CD4-positive, CD25-positive, alpha-beta regulatory T cell (primary cell): ENCODE data around the gene TDRD12. TPM values are rescaled to one million over a fixed set of nuclear protein-coding genes. Genes with fewer than 3 reads are reported as not detected.
A peak's percentile ranks its signal among the peaks of the same experiment; 100 is the strongest.
"Not testable (repeated sequence)": the region's sequence is repeated elsewhere in the genome, so short reads cannot be mapped to it uniquely, and the experiment has no call there.

Experiments
- ATAC-seq, 2 donors: fragments of 150-1000 bp; cut with Tn5 transposase; one replicate each; pipeline ENCODE4 v1.10.0; 2021; ENCODE audit warnings: low read depth in 2 of 2, moderate number of reproducible peaks in 2 of 2, moderate library complexity in 1 of 2
- DNase-seq, 3 donors: peaks; one replicate each; pipeline versions ENCODE4 v3.0.0 to v3.0.0-alpha.2; 2012 to 2022; ENCODE audit warnings: mixed read lengths in 1 of 3
- H3K27ac ChIP-seq: one replicate; pipeline ENCODE4 v1.7.0; 2013; ENCODE audit warnings: mild to moderate bottlenecking, low read length; ENCODE audit not compliant: insufficient read depth, poor library complexity, severe bottlenecking
- H3K27me3 ChIP-seq: one replicate; pipeline ENCODE4 v1.7.0; 2013; ENCODE audit warnings: low read length; ENCODE audit not compliant: control insufficient read depth, insufficient read depth
- H3K36me3 ChIP-seq: one replicate; pipeline ENCODE4 v1.7.0; 2013; ENCODE audit warnings: mild to moderate bottlenecking, low read length, moderate library complexity; ENCODE audit not compliant: control insufficient read depth, insufficient read depth
- H3K4me1 ChIP-seq: 2 replicates; pipeline ENCODE4 v1.7.0; 2013; ENCODE audit warnings: mild to moderate bottlenecking, low read length; ENCODE audit not compliant: insufficient read depth, control insufficient read depth, poor library complexity, severe bottlenecking
- H3K4me3 ChIP-seq: one replicate; pipeline ENCODE4 v1.7.0; 2013; ENCODE audit warnings: low read depth, mild to moderate bottlenecking, low read length, moderate library complexity
- H3K9me3 ChIP-seq, 2 experiments: 1 replicate in 1 of 2; 2 replicates in 1 of 2; pipeline ENCODE4 v1.7.0; 2013; ENCODE audit warnings: low read length in 2 of 2, mild to moderate bottlenecking in 1 of 2, moderate library complexity in 1 of 2; ENCODE audit not compliant: control insufficient read depth in 2 of 2
- H3K27ac Mint-ChIP-seq, 3 donors: one replicate each; pipeline ENCODE4 v1.8.0; 2020 to 2022; ENCODE audit warnings: mild to moderate bottlenecking in 3 of 3, mixed read lengths in 3 of 3, moderate library complexity in 2 of 3
- H3K27me3 Mint-ChIP-seq: one replicate; pipeline ENCODE4 v1.8.0; 2022; ENCODE audit warnings: mild to moderate bottlenecking, mixed read lengths
- H3K36me3 Mint-ChIP-seq: one replicate; pipeline ENCODE4 v1.8.0; 2020; ENCODE audit warnings: mixed read lengths
- H3K4me1 Mint-ChIP-seq, 4 donors: one replicate each; pipeline ENCODE4 v1.8.0; 2020 to 2022; ENCODE audit warnings: mixed read lengths in 4 of 4, mild to moderate bottlenecking in 1 of 4
- H3K4me3 Mint-ChIP-seq, 4 donors: one replicate each; pipeline ENCODE4 v1.8.0; 2020 to 2022; ENCODE audit warnings: mild to moderate bottlenecking in 4 of 4, mixed read lengths in 4 of 4, moderate library complexity in 3 of 4
- H3K9me3 Mint-ChIP-seq, 7 donors: one replicate each; pipeline ENCODE4 v1.8.0; 2020 to 2022; ENCODE audit warnings: mixed read lengths in 7 of 7, mild to moderate bottlenecking in 3 of 7, moderate library complexity in 2 of 7
- polyA plus RNA-seq, 4 donors: library from polyadenylated mRNA; unstranded; fragments of 300-500 nt; fragmentation: Illumina TruSeq; gene quantifications; one replicate each; pipeline ENCODE4 v1.2.3, GENCODE V29; 2021
- total RNA-seq: library from RNA; stranded (reverse); gene quantifications from one replicate; pipeline ENCODE4 v1.2.3, GENCODE V29; 2022

The TDRD12 gene
- total and polyA plus RNA-seq, 5 donors from 2014 or later = 0.35 to 1.00 (median 0.45) TPM; not detected in 1

DNA sequence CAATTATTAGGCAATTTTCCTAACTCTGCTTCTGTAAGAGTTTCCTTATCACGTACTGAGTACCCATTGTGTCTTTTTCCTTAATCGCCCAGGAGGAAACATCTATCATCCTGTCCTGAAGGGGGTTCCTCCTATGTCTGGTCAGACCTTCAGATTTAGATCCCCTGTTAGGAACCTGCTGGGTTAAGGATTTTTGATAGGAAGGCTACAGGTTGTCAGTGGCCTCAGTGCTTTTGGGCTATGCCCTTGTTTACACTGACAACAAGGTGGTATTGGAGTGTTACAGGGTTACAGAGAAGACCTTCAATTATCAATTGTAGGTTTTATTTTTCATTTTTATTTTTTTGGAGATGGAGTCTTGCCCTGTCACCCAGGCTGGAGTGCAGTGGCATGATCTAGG is 24.7 kb upstream of the TDRD12 start:
- Histone ChIP-seq H3K4me1 (peaks cover 34% of the 10 kb centered on the region), H3K36me3 (peaks cover 22% of the 10 kb centered on the region), H3K4me3 (peak overlapping the region; percentile 62)
- H3K9me3 Mint-ChIP-seq, H3K9me3 ChIP-seq, H3K27me3 Mint-ChIP-seq, H3K27me3 ChIP-seq, ATAC-seq, H3K27ac ChIP-seq, DNase-seq: not testable (repeated sequence)
- Mint-ChIP-seq H3K4me1 (peaks cover 36 to 74% (median 64%) of the 10 kb centered on the region in 4 donors), H3K27ac (peak overlapping the region in 1 of 3 donors; percentile 89), H3K4me3 (peak overlapping the region; percentile 93 to 98 (median 96)), H3K36me3 (peaks cover 37% of the 10 kb centered on the region)

DNA sequence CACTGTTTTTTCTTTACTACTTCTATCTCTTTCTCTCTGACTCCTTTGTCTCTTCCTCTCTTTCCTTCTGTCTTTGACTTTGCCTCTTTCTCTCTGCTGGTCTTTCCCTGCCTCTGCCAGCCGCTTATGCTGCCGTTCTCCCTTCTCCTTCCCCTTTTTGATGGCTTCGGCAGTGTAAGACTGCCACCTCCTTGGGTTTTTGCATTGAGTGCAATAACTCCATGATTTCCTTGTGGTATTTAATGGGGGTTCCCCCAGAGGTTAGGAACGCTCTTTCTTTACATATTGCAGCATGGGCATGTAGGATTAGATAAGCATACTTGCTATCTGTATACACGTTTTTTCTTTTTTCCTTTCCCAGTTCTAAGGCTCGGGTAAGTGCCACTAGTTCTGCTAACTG is 24.1 kb upstream of the TDRD12 start:
- H3K9me3 Mint-ChIP-seq, ATAC-seq, H3K27me3 Mint-ChIP-seq, H3K27me3 ChIP-seq, H3K27ac ChIP-seq, H3K9me3 ChIP-seq, H3K4me3 ChIP-seq, DNase-seq: not testable (repeated sequence)
- H3K27ac Mint-ChIP-seq = peak overlapping the region in 2 of 3 donors; percentile 12 to 83
- Histone ChIP-seq H3K36me3 (peaks cover 23% of the 10 kb centered on the region), H3K4me1 (peaks cover 34% of the 10 kb centered on the region)
- H3K4me1 Mint-ChIP-seq = peaks cover 36 to 79% (median 64%) of the 10 kb centered on the region in 4 donors
- peak overlapping the region; percentile 43 to 85 (median 64) for H3K4me3 Mint-ChIP-seq
- H3K36me3 Mint-ChIP-seq = peaks cover 38% of the 10 kb centered on the region

DNA sequence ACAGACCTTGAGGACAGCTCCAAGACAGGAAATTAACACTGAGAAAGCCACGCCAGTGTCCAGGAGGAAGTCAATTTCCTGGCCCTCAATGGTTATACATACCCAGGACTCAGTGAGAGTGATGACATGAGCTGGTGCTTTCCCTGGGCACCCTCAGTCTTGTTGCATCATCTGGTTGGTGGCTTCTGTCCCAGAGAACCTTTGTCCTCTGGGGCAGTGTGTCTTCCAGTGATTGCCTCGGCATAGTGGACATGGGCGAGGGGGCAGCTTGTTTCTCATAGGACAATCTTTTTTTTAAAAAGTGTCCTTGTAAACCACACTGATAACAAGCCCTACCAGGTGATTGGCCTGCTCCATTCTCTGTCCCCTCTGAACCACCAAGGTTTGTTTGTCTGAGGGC is 22.8 kb upstream of the TDRD12 start:
- peaks cover 43% of the 10 kb centered on the region for H3K36me3 Mint-ChIP-seq
- H3K27me3 ChIP-seq, H3K9me3 Mint-ChIP-seq, H3K27me3 Mint-ChIP-seq, H3K9me3 ChIP-seq, H3K27ac ChIP-seq, DNase-seq, ATAC-seq, H3K27ac Mint-ChIP-seq, H3K4me3 ChIP-seq: not testable (repeated sequence)
- peak overlapping the region in 1 of 4 donors; percentile 51 for H3K4me3 Mint-ChIP-seq
- H3K4me1 Mint-ChIP-seq = peaks cover 36 to 77% (median 63%) of the 10 kb centered on the region in 4 donors
- Histone ChIP-seq H3K4me1 (peaks cover 27% of the 10 kb centered on the region), H3K36me3 (peaks cover 29% of the 10 kb centered on the region)

DNA sequence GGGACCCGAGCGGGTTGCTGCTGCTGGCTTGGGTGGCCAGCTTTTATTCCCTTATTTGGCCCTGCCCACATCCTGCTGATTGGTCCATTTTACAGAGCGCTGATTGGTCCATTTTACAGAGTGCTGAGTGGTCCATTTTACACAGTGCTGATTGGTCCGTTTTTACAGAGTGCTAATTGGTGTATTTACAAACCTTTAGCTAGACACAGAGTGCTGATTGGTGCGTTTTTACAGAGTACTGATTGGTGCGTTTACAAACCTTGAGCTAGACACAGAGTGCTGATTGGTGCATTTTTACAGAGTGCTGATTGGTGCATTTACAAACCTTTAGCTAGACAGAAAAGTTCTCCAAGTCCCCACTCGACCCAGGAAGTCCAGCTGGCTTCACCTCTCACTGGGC is 19.4 kb upstream of the TDRD12 start:
- not testable (repeated sequence) for H3K27me3 Mint-ChIP-seq, H3K27ac ChIP-seq, H3K27me3 ChIP-seq, H3K4me1 ChIP-seq, H3K4me3 ChIP-seq, H3K4me3 Mint-ChIP-seq, ATAC-seq, DNase-seq
- Mint-ChIP-seq H3K9me3 (peaks cover 0 to 11% (median 4%) of the 10 kb centered on the region in 7 donors), H3K27ac (peak overlapping the region in 1 of 3 donors; percentile 45), H3K36me3 (peaks cover 63% of the 10 kb centered on the region), H3K4me1 (peaks cover 18 to 58% (median 48%) of the 10 kb centered on the region in 4 donors)
- Histone ChIP-seq H3K9me3 (peaks cover 7 to 15% of the 10 kb centered on the region in 2 experiments), H3K36me3 (peaks cover 45% of the 10 kb centered on the region)

DNA sequence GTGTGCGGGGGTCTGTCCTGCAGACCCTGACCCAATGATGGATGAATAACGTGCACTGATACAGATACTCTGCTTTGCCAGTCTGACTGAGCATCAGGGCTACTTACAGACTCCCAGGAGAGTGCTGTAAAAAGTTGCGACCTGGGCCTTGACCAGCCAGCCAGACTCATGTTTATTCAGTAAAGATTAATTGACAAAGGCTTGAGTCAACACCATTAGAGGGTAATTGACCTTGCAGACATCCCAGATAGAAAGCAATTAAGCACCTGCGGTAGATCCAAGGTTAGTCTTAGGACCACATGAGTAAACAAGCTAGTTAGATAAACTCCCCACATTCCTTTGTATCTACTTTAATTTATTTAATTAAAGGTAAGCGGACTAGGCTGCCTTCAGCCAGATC is 17.6 kb upstream of the TDRD12 start:
- Histone ChIP-seq H3K4me1 (no peaks in the 10 kb centered on the region), H3K27me3 (no peaks in the 10 kb centered on the region), H3K36me3 (peaks cover 36% of the 10 kb centered on the region), H3K27ac (no peak overlapping the region), H3K4me3 (no peak overlapping the region), H3K9me3 (peaks cover 7 to 15% of the 10 kb centered on the region in 2 experiments)
- H3K36me3 Mint-ChIP-seq = peaks cover 52% of the 10 kb centered on the region
- H3K4me1 Mint-ChIP-seq = peaks cover 10 to 46% (median 40%) of the 10 kb centered on the region in 4 donors
- no peak for ATAC-seq
- peaks cover 0 to 11% (median 4%) of the 10 kb centered on the region in 7 donors for H3K9me3 Mint-ChIP-seq
- no peak overlapping the region for H3K27ac Mint-ChIP-seq
- H3K27me3 Mint-ChIP-seq = no peaks in the 10 kb centered on the region
- no peak overlapping the region for H3K4me3 Mint-ChIP-seq
- DNase-seq = no peak

DNA sequence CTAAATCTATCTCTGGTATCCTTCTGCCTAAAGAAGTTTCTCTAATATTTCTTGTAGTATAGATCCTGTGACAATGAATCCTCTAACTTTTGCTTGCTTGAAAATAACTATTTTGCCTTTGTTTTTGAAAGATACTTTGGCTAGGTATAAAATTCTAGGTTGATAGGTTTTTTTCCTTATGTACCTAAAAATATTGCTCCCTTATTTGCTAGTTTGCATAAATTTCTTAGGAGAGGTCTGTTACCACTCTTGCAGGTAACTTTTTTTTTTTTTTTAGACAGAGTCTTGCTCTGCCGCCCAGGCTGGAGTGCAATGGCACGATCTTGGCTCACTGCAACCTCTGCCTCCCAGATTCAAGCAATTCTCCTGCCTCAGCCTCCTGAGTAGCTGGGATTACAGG is 15.6 kb upstream of the TDRD12 start:
- H3K4me1 Mint-ChIP-seq = peaks cover 5 to 46% (median 39%) of the 10 kb centered on the region in 4 donors
- not testable (repeated sequence) for H3K27ac Mint-ChIP-seq, ATAC-seq, H3K27ac ChIP-seq, H3K4me1 ChIP-seq, H3K27me3 Mint-ChIP-seq, DNase-seq, H3K4me3 ChIP-seq, H3K27me3 ChIP-seq
- Histone ChIP-seq H3K36me3 (peaks cover 34% of the 10 kb centered on the region), H3K9me3 (peaks cover 7 to 15% of the 10 kb centered on the region in 2 experiments)
- H3K9me3 Mint-ChIP-seq = peaks cover 0 to 11% (median 4%) of the 10 kb centered on the region in 7 donors
- peaks cover 35% of the 10 kb centered on the region for H3K36me3 Mint-ChIP-seq
- peak overlapping the region in 1 of 4 donors; percentile 32 for H3K4me3 Mint-ChIP-seq

DNA sequence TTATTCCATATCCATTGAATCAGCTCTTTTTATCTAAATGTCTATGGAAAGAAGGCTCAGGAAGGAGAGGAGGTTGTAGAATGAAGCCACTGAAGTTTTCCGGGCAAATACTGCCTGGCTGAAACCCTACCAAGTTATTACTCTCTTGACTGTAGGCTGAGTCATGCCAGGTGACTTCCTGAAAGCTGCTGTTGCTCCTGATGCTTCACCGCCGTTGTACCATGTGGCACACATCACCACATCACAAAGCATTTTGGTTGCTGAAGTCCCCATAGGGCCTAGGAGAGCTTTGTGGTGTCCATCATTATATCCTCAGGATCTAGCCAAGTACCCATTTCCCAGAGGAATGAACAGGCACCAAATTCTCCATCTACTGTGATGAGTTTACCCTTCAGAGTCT is 11.1 kb upstream of the TDRD12 start:
- no peaks in the 10 kb centered on the region for H3K27me3 Mint-ChIP-seq
- Histone ChIP-seq H3K36me3 (peaks cover 34% of the 10 kb centered on the region), H3K27ac (no peak overlapping the region), H3K4me3 (no peak overlapping the region), H3K4me1 (peaks cover 3% of the 10 kb centered on the region), H3K27me3 (no peaks in the 10 kb centered on the region), H3K9me3 (peaks cover 7 to 11% of the 10 kb centered on the region in 2 experiments)
- ATAC-seq (peak; percentile 96), DNase-seq (peak in 1 of 3 donors; percentile 64)
- H3K4me3 Mint-ChIP-seq = peak overlapping the region in 2 of 4 donors; percentile 7
- H3K9me3 Mint-ChIP-seq = peaks cover 0 to 8% (median 4%) of the 10 kb centered on the region in 7 donors
- H3K4me1 Mint-ChIP-seq = peaks cover 0 to 23% (median 21%) of the 10 kb centered on the region in 4 donors
- peaks cover 13% of the 10 kb centered on the region for H3K36me3 Mint-ChIP-seq
- H3K27ac Mint-ChIP-seq = peak overlapping the region; percentile 26 to 52 (median 40)

DNA sequence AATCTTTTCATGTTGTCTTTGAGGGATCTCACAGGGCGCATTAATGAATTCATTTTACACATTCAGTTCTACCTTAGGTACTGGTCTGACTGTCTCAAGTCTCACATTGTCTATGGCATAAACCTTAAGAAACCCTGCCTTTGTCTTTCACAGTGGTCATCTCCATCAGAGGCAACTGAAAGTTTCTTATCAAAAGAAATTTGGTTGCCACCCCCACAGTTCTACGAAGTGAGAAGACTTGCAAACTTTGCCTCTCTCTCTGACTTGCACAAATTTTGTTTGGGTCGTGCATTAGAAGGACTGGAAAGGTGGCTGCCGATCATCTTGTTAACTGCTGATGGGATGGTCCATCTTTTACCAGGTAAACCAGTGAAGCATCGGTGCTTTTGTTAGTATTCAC is 10.5 kb upstream of the TDRD12 start:
- Histone ChIP-seq H3K27me3 (no peaks in the 10 kb centered on the region), H3K4me3 (no peak overlapping the region), H3K27ac (no peak overlapping the region), H3K9me3 (peaks cover 4 to 7% of the 10 kb centered on the region in 2 experiments), H3K36me3 (peaks cover 38% of the 10 kb centered on the region), H3K4me1 (peaks cover 3% of the 10 kb centered on the region)
- H3K27me3 Mint-ChIP-seq = no peaks in the 10 kb centered on the region
- H3K9me3 Mint-ChIP-seq = peaks cover 0 to 5% (median 2%) of the 10 kb centered on the region in 7 donors
- H3K27ac Mint-ChIP-seq = peak overlapping the region in 1 of 3 donors; percentile 40
- DNase-seq = no peak
- no peak for ATAC-seq
- peak overlapping the region in 1 of 4 donors; percentile 7 for H3K4me3 Mint-ChIP-seq
- peaks cover 12% of the 10 kb centered on the region for H3K36me3 Mint-ChIP-seq
- peaks cover 0 to 23% (median 21%) of the 10 kb centered on the region in 4 donors for H3K4me1 Mint-ChIP-seq
